Measurements from ENCODE around the gene ZNF568.

Gene ZNF568

DNA sequence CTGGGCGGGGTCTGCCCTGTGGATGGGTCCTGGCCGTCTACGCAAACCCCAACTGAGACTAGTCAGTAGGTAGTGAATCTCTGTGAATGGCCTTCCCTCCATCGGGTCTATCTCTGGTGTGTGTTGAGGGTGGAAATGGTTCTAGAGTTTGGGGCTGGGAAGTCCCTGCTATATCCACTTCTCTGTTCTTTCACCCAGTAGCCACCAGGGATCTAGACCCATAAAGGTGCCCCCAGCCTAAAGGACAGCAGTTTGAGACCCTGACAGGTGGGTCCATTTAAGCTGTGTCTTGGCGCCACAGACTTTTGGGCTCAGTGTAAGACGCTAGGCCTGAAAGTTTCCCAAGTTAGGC is 57.7 kb downstream of the ZNF568 start:
- TF ChIP-seq RARB (CRISPR knock-in tag; IDR thresholded peaks at IDR 0.05) (no peak), ZNF565 (CRISPR knock-in tag; conservative IDR thresholded peaks at IDR 0.05; ENCODE audit: low read depth) (no peak), CSDC2 (CRISPR knock-in tag; IDR thresholded peaks at IDR 0.05) (no peak), TOX (CRISPR knock-in tag; IDR thresholded peaks at IDR 0.05; ENCODE audit: borderline replicate concordance) (no peak), ZFP30 (CRISPR knock-in tag; IDR thresholded peaks at IDR 0.05) (no peak), TCF4 (CRISPR knock-in tag; IDR thresholded peaks at IDR 0.05; ENCODE audit: borderline replicate concordance) (no peak), OSR1 (CRISPR knock-in tag; IDR thresholded peaks at IDR 0.05) (no peak), ZC3H10 (CRISPR knock-in tag; IDR thresholded peaks at IDR 0.05) (no peak), BACH2 (CRISPR knock-in tag; IDR thresholded peaks at IDR 0.05; ENCODE audit: borderline replicate concordance) (no peak), GLIS3 (CRISPR knock-in tag; IDR thresholded peaks at IDR 0.05) (no peak), ARNTL (CRISPR knock-in tag; IDR thresholded peaks at IDR 0.05; ENCODE audit: borderline replicate concordance, low read depth) (no peak), PPARA (CRISPR knock-in tag; IDR thresholded peaks at IDR 0.05; ENCODE audit: borderline replicate concordance) (no peak)
- TF ChIP-seq, protein P1, sequence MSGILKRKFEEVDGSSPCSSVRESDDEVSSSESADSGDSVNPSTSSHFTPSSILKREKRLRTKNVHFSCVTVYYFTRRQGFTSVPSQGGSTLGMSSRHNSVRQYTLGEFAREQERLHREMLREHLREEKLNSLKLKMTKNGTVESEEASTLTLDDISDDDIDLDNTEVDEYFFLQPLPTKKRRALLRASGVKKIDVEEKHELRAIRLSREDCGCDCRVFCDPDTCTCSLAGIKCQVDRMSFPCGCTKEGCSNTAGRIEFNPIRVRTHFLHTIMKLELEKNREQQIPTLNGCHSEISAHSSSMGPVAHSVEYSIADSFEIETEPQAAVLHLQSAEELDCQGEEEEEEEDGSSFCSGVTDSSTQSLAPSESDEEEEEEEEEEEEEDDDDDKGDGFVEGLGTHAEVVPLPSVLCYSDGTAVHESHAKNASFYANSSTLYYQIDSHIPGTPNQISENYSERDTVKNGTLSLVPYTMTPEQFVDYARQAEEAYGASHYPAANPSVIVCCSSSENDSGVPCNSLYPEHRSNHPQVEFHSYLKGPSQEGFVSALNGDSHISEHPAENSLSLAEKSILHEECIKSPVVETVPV (CRISPR knock-in tag; IDR thresholded peaks at IDR 0.05): no peak
- TF ChIP-seq, protein P2, sequence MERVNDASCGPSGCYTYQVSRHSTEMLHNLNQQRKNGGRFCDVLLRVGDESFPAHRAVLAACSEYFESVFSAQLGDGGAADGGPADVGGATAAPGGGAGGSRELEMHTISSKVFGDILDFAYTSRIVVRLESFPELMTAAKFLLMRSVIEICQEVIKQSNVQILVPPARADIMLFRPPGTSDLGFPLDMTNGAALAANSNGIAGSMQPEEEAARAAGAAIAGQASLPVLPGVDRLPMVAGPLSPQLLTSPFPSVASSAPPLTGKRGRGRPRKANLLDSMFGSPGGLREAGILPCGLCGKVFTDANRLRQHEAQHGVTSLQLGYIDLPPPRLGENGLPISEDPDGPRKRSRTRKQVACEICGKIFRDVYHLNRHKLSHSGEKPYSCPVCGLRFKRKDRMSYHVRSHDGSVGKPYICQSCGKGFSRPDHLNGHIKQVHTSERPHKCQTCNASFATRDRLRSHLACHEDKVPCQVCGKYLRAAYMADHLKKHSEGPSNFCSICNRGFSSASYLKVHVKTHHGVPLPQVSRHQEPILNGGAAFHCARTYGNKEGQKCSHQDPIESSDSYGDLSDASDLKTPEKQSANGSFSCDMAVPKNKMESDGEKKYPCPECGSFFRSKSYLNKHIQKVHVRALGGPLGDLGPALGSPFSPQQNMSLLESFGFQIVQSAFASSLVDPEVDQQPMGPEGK (CRISPR knock-in tag; IDR thresholded peaks at IDR 0.05; ENCODE audit: borderline replicate concordance): no peak
- TF ChIP-seq, protein P3, sequence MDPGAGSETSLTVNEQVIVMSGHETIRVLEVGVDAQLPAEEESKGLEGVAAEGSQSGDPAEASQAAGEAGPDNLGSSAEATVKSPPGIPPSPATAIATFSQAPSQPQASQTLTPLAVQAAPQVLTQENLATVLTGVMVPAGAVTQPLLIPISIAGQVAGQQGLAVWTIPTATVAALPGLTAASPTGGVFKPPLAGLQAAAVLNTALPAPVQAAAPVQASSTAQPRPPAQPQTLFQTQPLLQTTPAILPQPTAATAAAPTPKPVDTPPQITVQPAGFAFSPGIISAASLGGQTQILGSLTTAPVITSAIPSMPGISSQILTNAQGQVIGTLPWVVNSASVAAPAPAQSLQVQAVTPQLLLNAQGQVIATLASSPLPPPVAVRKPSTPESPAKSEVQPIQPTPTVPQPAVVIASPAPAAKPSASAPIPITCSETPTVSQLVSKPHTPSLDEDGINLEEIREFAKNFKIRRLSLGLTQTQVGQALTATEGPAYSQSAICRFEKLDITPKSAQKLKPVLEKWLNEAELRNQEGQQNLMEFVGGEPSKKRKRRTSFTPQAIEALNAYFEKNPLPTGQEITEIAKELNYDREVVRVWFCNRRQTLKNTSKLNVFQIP (CRISPR knock-in tag; IDR thresholded peaks at IDR 0.05; ENCODE audit: borderline replicate concordance, low read depth): no peak
- no peak for ATAC-seq

DNA sequence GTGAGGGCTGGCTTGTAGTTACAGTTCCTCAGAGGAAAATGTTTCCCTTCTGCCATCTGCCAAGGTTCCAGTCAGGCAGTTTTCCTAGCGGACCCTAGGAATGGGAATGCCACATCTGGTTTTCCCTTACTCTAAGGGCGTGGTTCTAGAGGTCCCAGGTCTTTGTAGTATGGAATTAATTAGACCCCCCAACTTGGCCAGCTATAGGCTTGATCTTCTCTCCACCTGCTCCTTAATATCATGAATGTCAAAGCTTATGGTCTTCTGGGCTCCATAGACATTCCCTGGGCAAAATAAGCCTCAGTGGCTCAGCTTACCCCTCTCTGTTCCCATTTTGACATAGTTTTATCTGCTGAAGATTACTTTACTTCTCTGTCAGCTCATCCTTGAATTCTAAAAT is 70.0 kb downstream of the ZNF568 start:
- TF ChIP-seq GLIS3 (CRISPR knock-in tag; IDR thresholded peaks at IDR 0.05) (no peak), ZNF8 (CRISPR knock-in tag; IDR thresholded peaks at IDR 0.05) (no peak)
- no peak for ATAC-seq

DNA sequence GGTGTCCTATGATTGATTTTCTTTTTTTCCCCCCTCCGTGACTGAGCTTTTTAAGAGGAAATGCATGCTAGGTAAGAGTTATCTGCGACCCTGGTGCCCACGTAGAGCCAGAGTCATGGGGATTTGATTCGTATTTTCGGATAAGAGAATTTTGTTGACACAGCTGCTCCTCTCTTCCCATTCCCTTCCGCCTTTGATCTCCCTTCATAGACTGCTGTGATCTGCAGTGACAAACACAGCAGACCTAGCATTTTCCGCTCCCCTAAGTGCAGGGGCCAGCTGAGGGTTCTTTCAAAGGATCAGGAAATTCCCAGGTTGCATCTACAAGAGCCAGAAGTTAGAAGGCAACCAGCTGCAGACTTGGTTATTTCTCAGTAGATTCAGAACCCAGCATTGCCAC is 70.5 kb downstream of the ZNF568 start:
- no peak for ATAC-seq
- no peak for TF ChIP-seq GLIS3 (CRISPR knock-in tag; IDR thresholded peaks at IDR 0.05)
- TF ChIP-seq BACH2 (CRISPR knock-in tag; IDR thresholded peaks at IDR 0.05; ENCODE audit: borderline replicate concordance): no peak

DNA sequence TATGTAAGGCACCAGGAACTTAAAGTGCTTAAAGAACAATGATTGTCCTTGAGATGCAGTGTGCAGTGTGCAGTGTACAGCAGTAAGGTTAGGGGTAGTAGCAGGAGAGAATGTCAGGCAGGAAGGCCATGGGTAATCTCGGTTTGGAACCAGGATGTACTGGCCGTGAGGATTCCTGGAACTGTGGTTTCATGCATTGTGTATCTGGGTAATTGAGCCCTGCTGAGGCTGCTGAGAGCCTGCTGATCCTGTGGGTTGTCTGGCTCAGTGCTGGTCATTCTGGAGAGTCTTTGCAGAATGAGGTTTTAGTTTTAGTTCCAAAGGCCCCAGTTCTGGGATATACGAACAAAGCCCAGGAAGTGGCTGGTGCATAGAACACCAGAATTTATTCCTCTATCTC is 71.0 kb downstream of the ZNF568 start:
- no peak for ATAC-seq
- TF ChIP-seq, protein P4, sequence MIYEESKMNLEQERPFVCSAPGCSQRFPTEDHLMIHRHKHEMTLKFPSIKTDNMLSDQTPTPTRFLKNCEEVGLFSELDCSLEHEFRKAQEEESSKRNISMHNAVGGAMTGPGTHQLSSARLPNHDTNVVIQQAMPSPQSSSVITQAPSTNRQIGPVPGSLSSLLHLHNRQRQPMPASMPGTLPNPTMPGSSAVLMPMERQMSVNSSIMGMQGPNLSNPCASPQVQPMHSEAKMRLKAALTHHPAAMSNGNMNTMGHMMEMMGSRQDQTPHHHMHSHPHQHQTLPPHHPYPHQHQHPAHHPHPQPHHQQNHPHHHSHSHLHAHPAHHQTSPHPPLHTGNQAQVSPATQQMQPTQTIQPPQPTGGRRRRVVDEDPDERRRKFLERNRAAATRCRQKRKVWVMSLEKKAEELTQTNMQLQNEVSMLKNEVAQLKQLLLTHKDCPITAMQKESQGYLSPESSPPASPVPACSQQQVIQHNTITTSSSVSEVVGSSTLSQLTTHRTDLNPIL (CRISPR knock-in tag; IDR thresholded peaks at IDR 0.05; ENCODE audit: low read depth): no peak
- TF ChIP-seq CSDC2 (CRISPR knock-in tag; IDR thresholded peaks at IDR 0.05): no peak
- TF ChIP-seq ESRRG (CRISPR knock-in tag; IDR thresholded peaks at IDR 0.05): no peak
- no peak for TF ChIP-seq BACH2 (CRISPR knock-in tag; IDR thresholded peaks at IDR 0.05; ENCODE audit: borderline replicate concordance)
- no peak for TF ChIP-seq ZFP3 (CRISPR knock-in tag; IDR thresholded peaks at IDR 0.05)

DNA sequence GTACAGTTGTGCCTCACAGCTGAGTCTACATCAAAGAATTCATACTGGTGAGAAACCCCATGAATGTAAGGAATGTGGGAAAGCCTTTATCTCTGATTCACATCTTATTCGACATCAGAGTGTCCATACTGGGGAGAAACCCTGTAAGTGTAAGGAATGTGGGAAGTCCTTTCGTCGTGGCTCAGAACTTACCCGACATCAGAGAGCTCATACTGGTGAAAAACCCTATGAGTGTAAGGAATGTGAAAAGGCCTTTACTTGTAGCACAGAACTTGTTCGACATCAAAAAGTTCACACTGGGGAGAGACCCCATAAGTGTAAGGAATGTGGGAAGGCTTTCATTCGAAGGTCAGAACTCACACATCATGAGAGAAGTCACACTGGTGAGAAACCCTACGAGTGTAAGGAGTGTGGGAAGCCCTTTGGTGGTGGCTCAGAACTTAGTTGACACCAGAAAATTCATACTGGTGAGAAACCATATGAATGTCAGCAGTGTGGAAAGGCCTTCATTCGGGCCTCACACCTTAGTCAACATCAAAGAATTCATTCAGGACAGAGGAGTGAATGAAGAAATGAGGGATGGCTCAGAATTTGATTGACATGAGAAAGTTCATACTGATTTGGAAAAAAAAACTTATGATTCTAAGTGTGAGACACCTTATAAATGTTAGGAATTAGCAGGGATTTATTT is 81.2 kb downstream of the ZNF568 start:
- ATAC-seq: no peak
- TF ChIP-seq OSR1 (CRISPR knock-in tag; IDR thresholded peaks at IDR 0.05) (no peak), ESRRG (CRISPR knock-in tag; IDR thresholded peaks at IDR 0.05) (no peak), SNAI2 (CRISPR knock-in tag; IDR thresholded peaks at IDR 0.05) (no peak), GLIS3 (CRISPR knock-in tag; IDR thresholded peaks at IDR 0.05) (no peak), ZNF8 (CRISPR knock-in tag; IDR thresholded peaks at IDR 0.05) (no peak), ISL1 (CRISPR knock-in tag; IDR thresholded peaks at IDR 0.05) (no peak), ZFP30 (CRISPR knock-in tag; IDR thresholded peaks at IDR 0.05) (no peak), BACH2 (CRISPR knock-in tag; IDR thresholded peaks at IDR 0.05; ENCODE audit: borderline replicate concordance) (no peak)
- TF ChIP-seq, protein P2 (CRISPR knock-in tag; IDR thresholded peaks at IDR 0.05; ENCODE audit: borderline replicate concordance): no peak
- TF ChIP-seq, protein P1 (CRISPR knock-in tag; IDR thresholded peaks at IDR 0.05): no peak
- TF ChIP-seq, protein P3 (CRISPR knock-in tag; IDR thresholded peaks at IDR 0.05; ENCODE audit: borderline replicate concordance, low read depth): no peak

Data from SK-N-SH treated with all-trans-retinoic acid at 6 μM for 48 hours (cell line).